Measurements from ENCODE around the gene WDPCP.

DNA sequence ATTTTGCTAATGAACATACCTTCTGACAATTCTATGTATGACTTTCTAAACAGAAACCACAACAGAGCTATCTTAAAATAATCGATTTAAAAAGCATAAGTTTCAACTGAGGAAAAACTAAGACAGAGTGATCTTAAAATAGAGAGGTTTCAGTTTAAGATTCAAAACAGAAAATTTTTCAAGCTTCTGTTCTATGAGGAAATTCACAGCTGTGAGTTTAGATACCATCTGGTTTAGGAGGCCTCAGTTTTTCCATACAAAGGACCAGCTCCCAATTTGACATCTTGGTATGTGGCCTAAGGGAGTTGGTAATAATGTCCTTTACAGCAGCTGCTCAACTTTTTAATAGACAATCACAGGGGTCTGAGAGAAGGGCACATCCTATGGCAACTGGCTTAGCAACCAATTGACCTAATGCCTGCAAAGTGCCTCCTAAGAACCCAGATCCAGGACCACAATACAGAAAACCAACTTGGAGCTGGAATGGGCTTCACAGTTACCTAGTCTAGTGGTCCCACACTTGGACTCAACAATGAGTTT lies 40.2 kb upstream of the WDPCP start:
- TF ChIP-seq, protein P1, sequence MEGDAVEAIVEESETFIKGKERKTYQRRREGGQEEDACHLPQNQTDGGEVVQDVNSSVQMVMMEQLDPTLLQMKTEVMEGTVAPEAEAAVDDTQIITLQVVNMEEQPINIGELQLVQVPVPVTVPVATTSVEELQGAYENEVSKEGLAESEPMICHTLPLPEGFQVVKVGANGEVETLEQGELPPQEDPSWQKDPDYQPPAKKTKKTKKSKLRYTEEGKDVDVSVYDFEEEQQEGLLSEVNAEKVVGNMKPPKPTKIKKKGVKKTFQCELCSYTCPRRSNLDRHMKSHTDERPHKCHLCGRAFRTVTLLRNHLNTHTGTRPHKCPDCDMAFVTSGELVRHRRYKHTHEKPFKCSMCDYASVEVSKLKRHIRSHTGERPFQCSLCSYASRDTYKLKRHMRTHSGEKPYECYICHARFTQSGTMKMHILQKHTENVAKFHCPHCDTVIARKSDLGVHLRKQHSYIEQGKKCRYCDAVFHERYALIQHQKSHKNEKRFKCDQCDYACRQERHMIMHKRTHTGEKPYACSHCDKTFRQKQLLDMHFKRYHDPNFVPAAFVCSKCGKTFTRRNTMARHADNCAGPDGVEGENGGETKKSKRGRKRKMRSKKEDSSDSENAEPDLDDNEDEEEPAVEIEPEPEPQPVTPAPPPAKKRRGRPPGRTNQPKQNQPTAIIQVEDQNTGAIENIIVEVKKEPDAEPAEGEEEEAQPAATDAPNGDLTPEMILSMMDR (IDR thresholded peaks at IDR 0.05; ENCODE audit: low read depth, low read length, missing input control), result no peak
- TF ChIP-seq, protein P2, sequence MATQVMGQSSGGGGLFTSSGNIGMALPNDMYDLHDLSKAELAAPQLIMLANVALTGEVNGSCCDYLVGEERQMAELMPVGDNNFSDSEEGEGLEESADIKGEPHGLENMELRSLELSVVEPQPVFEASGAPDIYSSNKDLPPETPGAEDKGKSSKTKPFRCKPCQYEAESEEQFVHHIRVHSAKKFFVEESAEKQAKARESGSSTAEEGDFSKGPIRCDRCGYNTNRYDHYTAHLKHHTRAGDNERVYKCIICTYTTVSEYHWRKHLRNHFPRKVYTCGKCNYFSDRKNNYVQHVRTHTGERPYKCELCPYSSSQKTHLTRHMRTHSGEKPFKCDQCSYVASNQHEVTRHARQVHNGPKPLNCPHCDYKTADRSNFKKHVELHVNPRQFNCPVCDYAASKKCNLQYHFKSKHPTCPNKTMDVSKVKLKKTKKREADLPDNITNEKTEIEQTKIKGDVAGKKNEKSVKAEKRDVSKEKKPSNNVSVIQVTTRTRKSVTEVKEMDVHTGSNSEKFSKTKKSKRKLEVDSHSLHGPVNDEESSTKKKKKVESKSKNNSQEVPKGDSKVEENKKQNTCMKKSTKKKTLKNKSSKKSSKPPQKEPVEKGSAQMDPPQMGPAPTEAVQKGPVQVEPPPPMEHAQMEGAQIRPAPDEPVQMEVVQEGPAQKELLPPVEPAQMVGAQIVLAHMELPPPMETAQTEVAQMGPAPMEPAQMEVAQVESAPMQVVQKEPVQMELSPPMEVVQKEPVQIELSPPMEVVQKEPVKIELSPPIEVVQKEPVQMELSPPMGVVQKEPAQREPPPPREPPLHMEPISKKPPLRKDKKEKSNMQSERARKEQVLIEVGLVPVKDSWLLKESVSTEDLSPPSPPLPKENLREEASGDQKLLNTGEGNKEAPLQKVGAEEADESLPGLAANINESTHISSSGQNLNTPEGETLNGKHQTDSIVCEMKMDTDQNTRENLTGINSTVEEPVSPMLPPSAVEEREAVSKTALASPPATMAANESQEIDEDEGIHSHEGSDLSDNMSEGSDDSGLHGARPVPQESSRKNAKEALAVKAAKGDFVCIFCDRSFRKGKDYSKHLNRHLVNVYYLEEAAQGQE (IDR thresholded peaks at IDR 0.05), result no peak
- no peak for TF ChIP-seq RAD21 (IDR thresholded peaks at IDR 0.05)
- no peak for TF ChIP-seq JUND (IDR thresholded peaks at IDR 0.05)
- no peak for TF ChIP-seq EGR1 (IDR thresholded peaks at IDR 0.05; ENCODE audit: low read depth in 2 of 2)
- no peak for TF ChIP-seq TAF1 (conservative IDR thresholded peaks at IDR 0.05)
- TF ChIP-seq ZBTB33 (IDR thresholded peaks at IDR 0.05), result no peak
- no peak for TF ChIP-seq YY1 (IDR thresholded peaks at IDR 0.05)
- TF ChIP-seq RXRA (IDR thresholded peaks at IDR 0.05), result no peak
- TF ChIP-seq HNF4A (conservative IDR thresholded peaks at IDR 0.05), result no peak
- no peak for TF ChIP-seq SP1 (IDR thresholded peaks at IDR 0.05)
- TF ChIP-seq FOXA1 (IDR thresholded peaks at IDR 0.05), result no peak
